ENCODE measurements around the gene RGS4.

DNA sequence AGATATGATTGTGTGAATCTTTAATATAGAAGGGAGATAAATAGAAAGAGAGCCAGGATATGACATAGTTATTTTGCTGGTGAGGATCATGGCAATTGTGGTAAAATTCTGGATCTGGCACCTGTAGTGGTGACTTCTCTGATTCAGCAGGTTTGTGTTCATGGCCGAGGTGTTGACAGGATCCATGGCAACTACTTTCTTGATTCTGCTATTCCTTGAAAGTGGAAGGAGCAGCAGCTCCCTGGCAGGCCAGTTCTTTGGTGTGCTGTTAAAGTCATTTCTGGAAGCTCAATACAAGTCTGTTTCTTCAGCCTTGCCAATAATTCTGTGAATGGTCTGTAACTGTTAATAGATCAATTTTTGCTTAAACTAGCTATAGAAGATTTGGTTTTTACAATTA, 33.4 kb downstream of the RGS4 start:
- TF ChIP-seq, protein P1, sequence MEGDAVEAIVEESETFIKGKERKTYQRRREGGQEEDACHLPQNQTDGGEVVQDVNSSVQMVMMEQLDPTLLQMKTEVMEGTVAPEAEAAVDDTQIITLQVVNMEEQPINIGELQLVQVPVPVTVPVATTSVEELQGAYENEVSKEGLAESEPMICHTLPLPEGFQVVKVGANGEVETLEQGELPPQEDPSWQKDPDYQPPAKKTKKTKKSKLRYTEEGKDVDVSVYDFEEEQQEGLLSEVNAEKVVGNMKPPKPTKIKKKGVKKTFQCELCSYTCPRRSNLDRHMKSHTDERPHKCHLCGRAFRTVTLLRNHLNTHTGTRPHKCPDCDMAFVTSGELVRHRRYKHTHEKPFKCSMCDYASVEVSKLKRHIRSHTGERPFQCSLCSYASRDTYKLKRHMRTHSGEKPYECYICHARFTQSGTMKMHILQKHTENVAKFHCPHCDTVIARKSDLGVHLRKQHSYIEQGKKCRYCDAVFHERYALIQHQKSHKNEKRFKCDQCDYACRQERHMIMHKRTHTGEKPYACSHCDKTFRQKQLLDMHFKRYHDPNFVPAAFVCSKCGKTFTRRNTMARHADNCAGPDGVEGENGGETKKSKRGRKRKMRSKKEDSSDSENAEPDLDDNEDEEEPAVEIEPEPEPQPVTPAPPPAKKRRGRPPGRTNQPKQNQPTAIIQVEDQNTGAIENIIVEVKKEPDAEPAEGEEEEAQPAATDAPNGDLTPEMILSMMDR (optimal IDR thresholded peaks at IDR 0.05 in 1 of 3, IDR thresholded peaks at IDR 0.05 in 1 of 3, conservative IDR thresholded peaks at IDR 0.05 in 1 of 3; ENCODE audit: extremely low read depth in 1 of 3, insufficient read depth in 2 of 3, low read length in 3 of 3) = no peak
- no peak for TF ChIP-seq EZH2 (IDR thresholded peaks at IDR 0.05; ENCODE audit: low read length)

Measured in keratinocyte (primary cell).